ENCODE results near the gene SNAP91. TPM values are rescaled to one million over a fixed set of nuclear protein-coding genes. Genes with fewer than 3 reads are reported as not detected.

Gene SNAP91
- total RNA-seq, 1 donor, result 0.72 TPM

DNA sequence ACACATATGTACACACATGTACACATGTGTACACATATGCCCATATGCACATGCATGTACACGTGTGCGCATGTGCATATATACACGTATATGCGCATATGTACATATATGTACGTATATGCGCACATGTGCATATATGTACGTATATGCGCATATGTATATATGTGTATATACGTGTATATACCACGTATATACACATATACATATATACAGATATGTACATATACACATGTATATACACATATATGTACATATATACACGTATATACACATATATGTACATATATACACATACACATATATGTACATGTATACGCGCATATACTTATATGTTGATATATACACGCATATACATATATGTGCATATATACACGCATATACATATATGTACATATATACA lies 8.9 kb upstream of the SNAP91 start:
- Histone ChIP-seq H3K27ac (ENCODE audit: low read depth, low read length) (no peak overlapping the region), H3K4me1 (ENCODE audit: insufficient read depth, low read length) (no peaks in the 10 kb centered on the region), H3K36me3 (ENCODE audit: insufficient read depth, low read length) (no peaks in the 10 kb centered on the region), H3K4me3 (ENCODE audit: insufficient read depth, low read length) (no peak overlapping the region), H3K27me3 (ENCODE audit: insufficient read depth, low read length) (no peaks in the 10 kb centered on the region), H3K79me2 (ENCODE audit: insufficient read depth, low read length) (no peaks in the 10 kb centered on the region), H2AFZ (ENCODE audit: low read length) (no peak overlapping the region), H3K9me3 (ENCODE audit: low read depth, low read length) (no peaks in the 10 kb centered on the region), H3K4me2 (ENCODE audit: insufficient read depth, low read length) (no peak overlapping the region), H4K20me1 (ENCODE audit: insufficient read depth, low read length) (no peaks in the 10 kb centered on the region)
- TF ChIP-seq, protein P1, sequence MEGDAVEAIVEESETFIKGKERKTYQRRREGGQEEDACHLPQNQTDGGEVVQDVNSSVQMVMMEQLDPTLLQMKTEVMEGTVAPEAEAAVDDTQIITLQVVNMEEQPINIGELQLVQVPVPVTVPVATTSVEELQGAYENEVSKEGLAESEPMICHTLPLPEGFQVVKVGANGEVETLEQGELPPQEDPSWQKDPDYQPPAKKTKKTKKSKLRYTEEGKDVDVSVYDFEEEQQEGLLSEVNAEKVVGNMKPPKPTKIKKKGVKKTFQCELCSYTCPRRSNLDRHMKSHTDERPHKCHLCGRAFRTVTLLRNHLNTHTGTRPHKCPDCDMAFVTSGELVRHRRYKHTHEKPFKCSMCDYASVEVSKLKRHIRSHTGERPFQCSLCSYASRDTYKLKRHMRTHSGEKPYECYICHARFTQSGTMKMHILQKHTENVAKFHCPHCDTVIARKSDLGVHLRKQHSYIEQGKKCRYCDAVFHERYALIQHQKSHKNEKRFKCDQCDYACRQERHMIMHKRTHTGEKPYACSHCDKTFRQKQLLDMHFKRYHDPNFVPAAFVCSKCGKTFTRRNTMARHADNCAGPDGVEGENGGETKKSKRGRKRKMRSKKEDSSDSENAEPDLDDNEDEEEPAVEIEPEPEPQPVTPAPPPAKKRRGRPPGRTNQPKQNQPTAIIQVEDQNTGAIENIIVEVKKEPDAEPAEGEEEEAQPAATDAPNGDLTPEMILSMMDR (IDR thresholded peaks at IDR 0.05; ENCODE audit: extremely low read depth, low read depth, low read length), result no peak
- no peak for DNase-seq (ENCODE audit: insufficient read length, low spot score, missing footprints)

DNA sequence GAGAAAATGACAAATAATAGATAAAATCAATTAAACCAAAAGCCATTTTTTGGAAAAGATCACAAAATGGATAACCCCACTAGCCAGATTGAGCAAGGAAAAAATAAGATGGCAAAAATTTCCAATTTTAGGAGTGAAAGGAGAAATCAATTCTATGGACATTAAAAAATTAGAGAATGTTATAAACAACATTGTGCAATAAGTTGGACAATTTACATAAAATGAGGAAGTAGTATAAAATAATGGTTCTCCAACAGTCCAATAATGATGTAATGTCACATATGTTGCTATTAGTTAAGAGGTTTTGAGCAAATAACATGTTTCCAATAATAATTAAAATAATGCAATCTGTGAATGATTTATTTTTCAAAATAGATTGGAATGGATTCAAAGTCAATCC lies 3.1 kb upstream of the SNAP91 start:
- Histone ChIP-seq H3K4me1 (ENCODE audit: insufficient read depth, low read length) (no peaks in the 10 kb centered on the region), H3K4me3 (ENCODE audit: insufficient read depth, low read length) (no peak overlapping the region), H4K20me1 (ENCODE audit: insufficient read depth, low read length) (no peaks in the 10 kb centered on the region), H3K9me3 (ENCODE audit: low read depth, low read length) (no peaks in the 10 kb centered on the region), H2AFZ (ENCODE audit: low read length) (no peak overlapping the region), H3K36me3 (ENCODE audit: insufficient read depth, low read length) (no peaks in the 10 kb centered on the region), H3K4me2 (ENCODE audit: insufficient read depth, low read length) (no peak overlapping the region), H3K27me3 (ENCODE audit: insufficient read depth, low read length) (peaks cover 32% of the 10 kb centered on the region), H3K79me2 (ENCODE audit: insufficient read depth, low read length) (no peaks in the 10 kb centered on the region), H3K27ac (ENCODE audit: low read depth, low read length) (no peak overlapping the region)
- no peak for DNase-seq (ENCODE audit: insufficient read length, low spot score, missing footprints)
- TF ChIP-seq, protein P1 (IDR thresholded peaks at IDR 0.05; ENCODE audit: extremely low read depth, low read depth, low read length), result no peak

DNA sequence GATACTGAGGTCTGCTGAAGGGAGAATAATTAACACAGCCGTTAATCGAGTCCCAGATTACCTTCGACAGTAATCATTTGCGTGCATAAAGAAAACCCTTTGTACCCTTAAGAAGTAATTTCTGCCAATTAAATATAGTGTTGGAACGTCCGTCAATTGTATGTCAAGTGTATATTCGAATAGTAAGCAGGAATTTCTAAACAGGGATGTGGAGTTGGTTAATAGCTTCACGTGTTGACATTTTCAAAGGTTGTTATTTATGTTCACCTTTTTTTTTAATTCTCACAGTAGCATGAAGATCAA lies 798 bp upstream of the SNAP91 start:
- Histone ChIP-seq H3K9me3 (ENCODE audit: low read depth, low read length) (no peaks in the 10 kb centered on the region), H3K79me2 (ENCODE audit: insufficient read depth, low read length) (no peaks in the 10 kb centered on the region), H3K4me3 (ENCODE audit: insufficient read depth, low read length) (no peak overlapping the region), H4K20me1 (ENCODE audit: insufficient read depth, low read length) (no peaks in the 10 kb centered on the region), H3K4me1 (ENCODE audit: insufficient read depth, low read length) (no peaks in the 10 kb centered on the region), H3K27me3 (ENCODE audit: insufficient read depth, low read length) (peaks cover 45% of the 10 kb centered on the region), H3K4me2 (ENCODE audit: insufficient read depth, low read length) (peak overlapping the region; percentile 57), H2AFZ (ENCODE audit: low read length) (peak overlapping the region; percentile 47), H3K27ac (ENCODE audit: low read depth, low read length) (no peak overlapping the region), H3K36me3 (ENCODE audit: insufficient read depth, low read length) (no peaks in the 10 kb centered on the region)
- TF ChIP-seq, protein P1 (IDR thresholded peaks at IDR 0.05; ENCODE audit: extremely low read depth, low read depth, low read length), result no peak
- DNase-seq (ENCODE audit: insufficient read length, low spot score, missing footprints), result peak; percentile 48

DNA sequence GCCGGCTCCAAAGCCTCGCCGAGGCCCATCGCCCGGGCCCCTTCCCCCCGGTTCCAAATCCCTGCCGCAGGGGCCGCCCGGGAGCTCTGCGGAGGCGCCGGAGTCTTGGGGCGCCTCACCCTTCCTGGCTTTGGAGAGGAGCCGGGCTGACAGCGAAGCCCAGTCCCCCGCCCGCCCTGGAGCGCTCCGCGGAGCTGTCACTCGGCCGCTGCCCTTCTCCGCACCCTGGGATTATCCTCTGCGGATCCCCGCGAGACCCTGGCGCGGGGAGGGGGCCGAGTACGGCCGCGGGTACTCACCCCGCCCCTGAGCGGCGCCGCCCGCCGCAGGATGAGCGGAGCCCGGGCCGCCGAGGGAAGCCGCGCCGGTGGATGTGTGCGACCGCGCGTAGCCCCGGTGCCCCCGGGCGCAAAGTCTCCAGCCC lies 343 bp downstream of the SNAP91 start:
- no peaks in the 10 kb centered on the region for H4K20me1 ChIP-seq (ENCODE audit: insufficient read depth, low read length)
- no peak overlapping the region for H3K27ac ChIP-seq (ENCODE audit: low read depth, low read length)
- H3K4me3 ChIP-seq (ENCODE audit: insufficient read depth, low read length), result peak overlapping the region; percentile 59
- peak overlapping the region; percentile 57 for H3K4me2 ChIP-seq (ENCODE audit: insufficient read depth, low read length)
- H3K9me3 ChIP-seq (ENCODE audit: low read depth, low read length), result no peaks in the 10 kb centered on the region
- TF ChIP-seq, protein P1 (IDR thresholded peaks at IDR 0.05; ENCODE audit: extremely low read depth, low read depth, low read length), result no peak
- H3K27me3 ChIP-seq (ENCODE audit: insufficient read depth, low read length), result peaks cover 45% of the 10 kb centered on the region
- no peaks in the 10 kb centered on the region for H3K79me2 ChIP-seq (ENCODE audit: insufficient read depth, low read length)
- H2AFZ ChIP-seq (ENCODE audit: low read length), result no peak overlapping the region
- peak; percentile 84 for DNase-seq (ENCODE audit: insufficient read length, low spot score, missing footprints)
- no peaks in the 10 kb centered on the region for H3K4me1 ChIP-seq (ENCODE audit: insufficient read depth, low read length)
- no peaks in the 10 kb centered on the region for H3K36me3 ChIP-seq (ENCODE audit: insufficient read depth, low read length)
